WTC11 (cell line): ENCODE measurements around the gene TUBGCP3. TPM values are rescaled to one million over a fixed set of nuclear protein-coding genes. Genes with fewer than 3 reads are reported as not detected.

ENCODE experiments used
- ATAC-seq: fragments of 200-7000 bp; cut with Tn5 transposase; 2 replicates; pipeline ENCODE4 v1.10.0; 2021; ENCODE audit warnings: mild to moderate bottlenecking, moderate library complexity
- CTCF ChIA-PET: fragments of 300-600 bp; sonication (Branson Sonifier 250); formaldehyde crosslinking; loops from one replicate; lab custom pipeline; 2021; ENCODE audit warnings: antibody characterized with exemption; lab: Charles Lee
- POLR2A ChIA-PET: fragments of 350-600 bp; sonication (Branson Sonifier 250); formaldehyde crosslinking; loops from one replicate; lab custom pipeline; 2021; ENCODE audit warnings: antibody characterized with exemption; lab: Charles Lee
- DNase-seq: peaks from one replicate; pipeline ENCODE4 v3.0.0; 2021; ENCODE audit warnings: low spot score
- H3K27ac Mint-ChIP-seq: 2 replicates; pipeline ENCODE4 v1.8.0; 2021; ENCODE audit warnings: mixed read lengths
- H3K27me3 Mint-ChIP-seq: 2 replicates; pipeline ENCODE4 v1.8.0; 2021; ENCODE audit warnings: low read depth, mild to moderate bottlenecking, moderate library complexity, mixed read lengths
- H3K36me3 Mint-ChIP-seq: 2 replicates; pipeline ENCODE4 v1.8.0; 2021; ENCODE audit warnings: mixed read lengths
- H3K4me1 Mint-ChIP-seq: 2 replicates; pipeline ENCODE4 v1.8.0; 2022; ENCODE audit warnings: mixed read lengths
- H3K4me3 Mint-ChIP-seq: 2 replicates; pipeline ENCODE4 v1.8.0; 2021; ENCODE audit warnings: mild to moderate bottlenecking, moderate library complexity, mixed read lengths
- H3K9me3 Mint-ChIP-seq: 2 replicates; pipeline ENCODE4 v1.8.0; 2021; ENCODE audit warnings: mixed read lengths
- ELF4 ChIP-seq: sonication (generic); formaldehyde crosslinking; IDR thresholded peaks from 2 replicates; pipeline ENCODE4 v1.8.1; 2022; ENCODE audit warnings: low read depth, mild to moderate bottlenecking, moderate library complexity, missing genetic modification reagents
- EMX1 ChIP-seq: fragments of 250-450 bp; sonication (Bioruptor Pico); IDR thresholded peaks from 2 replicates; pipeline ENCODE4 v1.8.0; 2021; ENCODE audit warnings: mild to moderate bottlenecking
- FOXP4 ChIP-seq: sonication (generic); formaldehyde crosslinking; IDR thresholded peaks from 2 replicates; pipeline ENCODE4 v1.8.0; 2022; ENCODE audit warnings: mild to moderate bottlenecking, missing genetic modification reagents
- HMGXB4 ChIP-seq: sonication (generic); formaldehyde crosslinking; IDR thresholded peaks from 2 replicates; pipeline ENCODE4 v1.8.1; 2023; ENCODE audit warnings: mild to moderate bottlenecking, moderate library complexity, missing genetic modification reagents
- JUN ChIP-seq: sonication (generic); formaldehyde crosslinking; IDR thresholded peaks from 2 replicates; pipeline ENCODE4 v1.8.0; 2023; ENCODE audit warnings: mild to moderate bottlenecking, missing genetic modification reagents
- NR2C2 ChIP-seq: sonication (generic); formaldehyde crosslinking; IDR thresholded peaks from 2 replicates; pipeline ENCODE4 v1.8.0; 2022; ENCODE audit warnings: mild to moderate bottlenecking, missing genetic modification reagents
- PRDM15 ChIP-seq: sonication (generic); formaldehyde crosslinking; IDR thresholded peaks from 2 replicates; pipeline ENCODE4 v1.8.0; 2022; ENCODE audit warnings: missing genetic modification reagents
- STAT6 ChIP-seq: sonication (generic); formaldehyde crosslinking; conservative IDR thresholded peaks from 2 replicates; pipeline ENCODE4 v1.8.1; 2023; ENCODE audit warnings: mild to moderate bottlenecking, low read depth, missing genetic modification reagents, moderate library complexity
- TCF7 ChIP-seq: sonication (generic); formaldehyde crosslinking; IDR thresholded peaks from 2 replicates; pipeline ENCODE4 v1.8.0; 2022; ENCODE audit warnings: mild to moderate bottlenecking, low read depth, missing genetic modification reagents, moderate library complexity
- USF1 ChIP-seq: sonication (generic); formaldehyde crosslinking; IDR thresholded peaks from 2 replicates; pipeline ENCODE4 v1.8.0; 2022; ENCODE audit warnings: mild to moderate bottlenecking, missing genetic modification reagents
- ZNF138 ChIP-seq: sonication (generic); formaldehyde crosslinking; conservative IDR thresholded peaks from 2 replicates; pipeline ENCODE4 v1.8.1; 2022; ENCODE audit warnings: mild to moderate bottlenecking, moderate library complexity, missing genetic modification reagents
- ZNF425 ChIP-seq: fragments of 250-450 bp; sonication (Bioruptor Pico); conservative IDR thresholded peaks from 2 replicates; pipeline ENCODE4 v1.9.0; 2021; ENCODE audit warnings: mild to moderate bottlenecking
- ZNF512 ChIP-seq: sonication (generic); formaldehyde crosslinking; IDR thresholded peaks from 2 replicates; pipeline ENCODE4 v1.8.1; 2022; ENCODE audit warnings: missing genetic modification reagents, borderline replicate concordance
- ZNF532 ChIP-seq: fragments of 250-450 bp; sonication (Bioruptor Pico); IDR thresholded peaks from 2 replicates; pipeline ENCODE4 v1.9.0; 2021; ENCODE audit warnings: mild to moderate bottlenecking, borderline replicate concordance
- total RNA-seq: library from RNA; stranded (reverse); gene quantifications from 3 replicates; pipeline ENCODE4 v1.2.3, GENCODE V29; 2021

Gene TUBGCP3
- total RNA-seq, 1 experiment from 2014 or later = 29.9 TPM

GRCh38 chr13:112469071-112469745 is 118.7 kb downstream of the TUBGCP3 start (continued):
- TF ChIP-seq ZNF425 (no peak), HMGXB4 (CRISPR knock-in tag) (no peak), FOXP4 (no peak), EMX1 (CRISPR knock-in tag) (no peak), STAT6 (CRISPR knock-in tag) (no peak), ZNF512 (no peak), ZNF532 (CRISPR knock-in tag) (no peak)

GRCh38 chr13:112468069-112468468 is 119.9 kb downstream of the TUBGCP3 start:
- ATAC-seq (no peak), DNase-seq (no peak)
- no peaks in the 10 kb centered on the region; the same call in 1 of the 2 replicates for H3K9me3 Mint-ChIP-seq
- H3K4me3 Mint-ChIP-seq = no peak overlapping the region
- no peaks in the 10 kb centered on the region for H3K27me3 Mint-ChIP-seq
- H3K27ac Mint-ChIP-seq = no peak overlapping the region
- POLR2A ChIA-PET = no interaction called here
- H3K36me3 Mint-ChIP-seq = no peaks in the 10 kb centered on the region
- H3K4me1 Mint-ChIP-seq = no peaks in the 10 kb centered on the region
- CTCF ChIA-PET = no interaction called here
- TF ChIP-seq TCF7 (CRISPR knock-in tag) (no peak), USF1 (no peak), ZNF138 (no peak), ELF4 (CRISPR knock-in tag) (no peak), NR2C2 (CRISPR knock-in tag) (no peak), PRDM15 (CRISPR knock-in tag) (no peak), JUN (CRISPR knock-in tag) (no peak)
